ENCODE measurements around the gene MDM4. TPM values are rescaled to one million over a fixed set of nuclear protein-coding genes. Genes with fewer than 3 reads are reported as not detected.

MDM4 gene
- total RNA-seq, 1 experiment from 2014 or later, result 174 TPM

GRCh38 chr1:204598319-204598969 lies 82.2 kb downstream of the MDM4 start:
- POLR2A ChIA-PET, result interaction anchor here (0.6 to 0.9 kb wide), 2 partner anchors 25 to 1543 kb away, joined by 3 to 4 read pairs; no protein-coding TSS in a partner anchor

GRCh38 chr1:204599098-204599497 lies 82.9 kb downstream of the MDM4 start:
- no peak overlapping the region for H3K4me3 Mint-ChIP-seq (ENCODE audit: unreplicated experiment)
- intact Hi-C loops (cut with micrococcal nuclease), result no loop called here
- no peaks in the 10 kb centered on the region for H3K36me3 Mint-ChIP-seq (ENCODE audit: insufficient read depth, unreplicated experiment)
- ChIA-PET CTCF (interaction anchor here (0.5 to 3.1 kb wide), 5 partner anchors 11 to 208 kb away, joined by 3 to 15 read pairs (median 4); no protein-coding TSS in a partner anchor), POLR2A (interaction anchor here (0.6 kb wide), 1 partner anchor 1543 kb away, joined by 4 read pairs; no protein-coding TSS in a partner anchor)
- H3K27ac Mint-ChIP-seq (ENCODE audit: low read depth, unreplicated experiment), result no peak overlapping the region
- H3K4me1 Mint-ChIP-seq (ENCODE audit: insufficient read depth, unreplicated experiment), result no peaks in the 10 kb centered on the region
- DNase-seq (ENCODE audit: unreplicated experiment), result no peak
- no peak for TF ChIP-seq CTCF (IDR thresholded peaks at IDR 0.05; ENCODE audit: unreplicated experiment)
- H3K9me3 Mint-ChIP-seq (ENCODE audit: unreplicated experiment), result no peaks in the 10 kb centered on the region
- BruUV-seq (replicated peaks), result no TSS peak
- peaks cover 38% of the 10 kb centered on the region for H3K27me3 Mint-ChIP-seq (ENCODE audit: insufficient read depth, unreplicated experiment)

More at GRCh38 chr1:204598319-204598969, 82.2 kb downstream of the MDM4 start:
- no peaks in the 10 kb centered on the region for H3K9me3 Mint-ChIP-seq (ENCODE audit: unreplicated experiment)
- BruUV-seq (replicated peaks), result no TSS peak
- no peak for TF ChIP-seq CTCF (IDR thresholded peaks at IDR 0.05; ENCODE audit: unreplicated experiment)
- CTCF ChIA-PET, result interaction anchor here (0.5 to 3.1 kb wide), 5 partner anchors 10 to 208 kb away, joined by 4 to 15 read pairs (median 4); no protein-coding TSS in a partner anchor
- H3K27ac Mint-ChIP-seq (ENCODE audit: low read depth, unreplicated experiment), result no peak overlapping the region
- no peak overlapping the region for H3K4me3 Mint-ChIP-seq (ENCODE audit: unreplicated experiment)
- no peaks in the 10 kb centered on the region for H3K4me1 Mint-ChIP-seq (ENCODE audit: insufficient read depth, unreplicated experiment)
- peaks cover 33% of the 10 kb centered on the region for H3K27me3 Mint-ChIP-seq (ENCODE audit: insufficient read depth, unreplicated experiment)
- no peak for DNase-seq (ENCODE audit: unreplicated experiment)
- intact Hi-C loops (cut with micrococcal nuclease), result no loop called here
- H3K36me3 Mint-ChIP-seq (ENCODE audit: insufficient read depth, unreplicated experiment), result no peaks in the 10 kb centered on the region

GRCh38 chr1:204599596-204599995 lies 83.4 kb downstream of the MDM4 start:
- Mint-ChIP-seq H3K4me1 (ENCODE audit: insufficient read depth, unreplicated experiment) (no peaks in the 10 kb centered on the region), H3K9me3 (ENCODE audit: unreplicated experiment) (no peaks in the 10 kb centered on the region), H3K36me3 (ENCODE audit: insufficient read depth, unreplicated experiment) (no peaks in the 10 kb centered on the region), H3K27ac (ENCODE audit: low read depth, unreplicated experiment) (no peak overlapping the region), H3K4me3 (ENCODE audit: unreplicated experiment) (no peak overlapping the region), H3K27me3 (ENCODE audit: insufficient read depth, unreplicated experiment) (peaks cover 38% of the 10 kb centered on the region)
- intact Hi-C loops (cut with micrococcal nuclease), result no loop called here
- no peak for TF ChIP-seq CTCF (IDR thresholded peaks at IDR 0.05; ENCODE audit: unreplicated experiment)
- ChIA-PET CTCF (interaction anchor here (0.6 to 3.1 kb wide), 3 partner anchors 123 to 207 kb away, joined by 3 to 15 read pairs (median 5); no protein-coding TSS in a partner anchor), POLR2A (no interaction called here)
- no peak for DNase-seq (ENCODE audit: unreplicated experiment)
- BruUV-seq (replicated peaks), result no TSS peak

- H3K27me3 Mint-ChIP-seq (ENCODE audit: insufficient read depth, unreplicated experiment), result peaks cover 38% of the 10 kb centered on the region
- BruUV-seq (replicated peaks), result no TSS peak
Observed at GRCh38 chr1:204600203-204600602, 84.0 kb downstream of the MDM4 start.

More at GRCh38 chr1:204600203-204600602, 84.0 kb downstream of the MDM4 start:
- Mint-ChIP-seq H3K9me3 (ENCODE audit: unreplicated experiment) (no peaks in the 10 kb centered on the region), H3K4me1 (ENCODE audit: insufficient read depth, unreplicated experiment) (no peaks in the 10 kb centered on the region), H3K36me3 (ENCODE audit: insufficient read depth, unreplicated experiment) (no peaks in the 10 kb centered on the region), H3K4me3 (ENCODE audit: unreplicated experiment) (no peak overlapping the region), H3K27ac (ENCODE audit: low read depth, unreplicated experiment) (no peak overlapping the region)
- no peak for DNase-seq (ENCODE audit: unreplicated experiment)
- intact Hi-C loops (cut with micrococcal nuclease), result no loop called here
- POLR2A ChIA-PET, result no interaction called here
- no peak for TF ChIP-seq CTCF (IDR thresholded peaks at IDR 0.05; ENCODE audit: unreplicated experiment)
- CTCF ChIA-PET, result interaction anchor here (1.2 to 3.1 kb wide), 2 partner anchors 9 to 207 kb away, joined by 4 to 15 read pairs; no protein-coding TSS in a partner anchor
